ENCODE data around the gene GALNTL6.

DNA sequence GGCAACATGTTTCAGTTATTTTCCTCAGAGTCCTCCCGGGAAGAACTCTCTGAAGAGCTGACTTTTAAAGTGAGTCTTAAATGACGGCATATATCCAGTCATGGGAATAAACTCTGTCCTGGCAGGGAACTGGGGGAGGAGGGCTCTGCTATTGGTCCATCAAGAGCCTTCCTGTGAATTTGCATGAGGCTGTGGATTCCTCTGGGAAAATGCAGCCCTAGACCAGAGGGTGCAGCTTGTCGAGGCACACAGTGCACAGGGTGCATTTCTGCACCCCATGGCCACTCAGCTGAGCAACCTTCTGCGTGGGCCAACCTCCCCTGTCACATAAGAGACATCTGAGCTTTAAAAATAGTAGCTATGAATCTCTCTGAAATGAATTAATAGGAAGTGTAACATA, 360.0 kb downstream of the GALNTL6 start:
- TF ChIP-seq, protein P1, sequence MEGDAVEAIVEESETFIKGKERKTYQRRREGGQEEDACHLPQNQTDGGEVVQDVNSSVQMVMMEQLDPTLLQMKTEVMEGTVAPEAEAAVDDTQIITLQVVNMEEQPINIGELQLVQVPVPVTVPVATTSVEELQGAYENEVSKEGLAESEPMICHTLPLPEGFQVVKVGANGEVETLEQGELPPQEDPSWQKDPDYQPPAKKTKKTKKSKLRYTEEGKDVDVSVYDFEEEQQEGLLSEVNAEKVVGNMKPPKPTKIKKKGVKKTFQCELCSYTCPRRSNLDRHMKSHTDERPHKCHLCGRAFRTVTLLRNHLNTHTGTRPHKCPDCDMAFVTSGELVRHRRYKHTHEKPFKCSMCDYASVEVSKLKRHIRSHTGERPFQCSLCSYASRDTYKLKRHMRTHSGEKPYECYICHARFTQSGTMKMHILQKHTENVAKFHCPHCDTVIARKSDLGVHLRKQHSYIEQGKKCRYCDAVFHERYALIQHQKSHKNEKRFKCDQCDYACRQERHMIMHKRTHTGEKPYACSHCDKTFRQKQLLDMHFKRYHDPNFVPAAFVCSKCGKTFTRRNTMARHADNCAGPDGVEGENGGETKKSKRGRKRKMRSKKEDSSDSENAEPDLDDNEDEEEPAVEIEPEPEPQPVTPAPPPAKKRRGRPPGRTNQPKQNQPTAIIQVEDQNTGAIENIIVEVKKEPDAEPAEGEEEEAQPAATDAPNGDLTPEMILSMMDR (optimal IDR thresholded peaks at IDR 0.05 in 1 of 3, IDR thresholded peaks at IDR 0.05 in 1 of 3, conservative IDR thresholded peaks at IDR 0.05 in 1 of 3; ENCODE audit: extremely low read depth in 1 of 3, insufficient read depth in 2 of 3, low read length in 3 of 3) = no peak
- TF ChIP-seq EZH2 (IDR thresholded peaks at IDR 0.05; ENCODE audit: low read length) = no peak

All from keratinocyte (primary cell).